ENCODE results near the gene ANKRD40. TPM values are rescaled to one million over a fixed set of nuclear protein-coding genes. Genes with fewer than 3 reads are reported as not detected.

The ANKRD40 gene
- total RNA-seq, 1 donor from 2014 or later = 41.1 TPM

DNA sequence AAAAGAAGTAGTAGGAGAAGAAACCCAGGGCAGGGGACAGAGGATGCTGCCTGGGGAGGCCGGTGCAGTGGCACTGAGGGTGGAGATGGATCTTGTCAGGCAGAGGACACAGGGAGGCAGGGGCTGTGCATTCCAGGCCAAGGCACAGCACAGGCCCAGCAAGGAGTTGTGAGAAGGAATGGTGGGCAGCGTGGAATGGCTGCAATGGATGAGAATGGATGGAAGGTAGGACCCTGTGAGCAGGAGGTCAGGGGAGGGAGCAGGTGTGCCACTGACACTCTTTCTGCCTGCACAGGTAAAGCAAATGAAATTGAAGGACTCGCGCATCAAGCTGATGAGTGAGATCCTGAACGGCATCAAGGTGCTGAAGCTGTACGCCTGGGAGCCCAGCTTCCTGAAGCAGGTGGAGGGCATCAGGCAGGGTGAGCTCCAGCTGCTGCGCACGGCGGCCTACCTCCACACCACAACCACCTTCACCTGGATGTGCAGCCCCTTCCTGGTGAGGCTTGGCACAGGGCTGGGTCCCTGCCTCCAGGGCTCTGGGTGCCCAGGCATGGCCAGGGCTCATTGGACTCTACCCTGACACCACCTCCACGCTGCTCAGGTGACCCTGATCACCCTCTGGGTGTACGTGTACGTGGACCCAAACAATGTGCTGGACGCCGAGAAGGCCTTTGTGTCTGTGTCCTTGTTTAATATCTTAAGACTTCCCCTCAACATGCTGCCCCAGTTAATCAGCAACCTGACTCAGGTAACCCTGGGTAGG, 40.3 kb downstream of the ANKRD40 start:
- Mint-ChIP-seq H3K36me3 (ENCODE audit: unreplicated experiment) (no peaks in the 10 kb centered on the region), H3K27ac (ENCODE audit: unreplicated experiment) (no peak overlapping the region)

DNA sequence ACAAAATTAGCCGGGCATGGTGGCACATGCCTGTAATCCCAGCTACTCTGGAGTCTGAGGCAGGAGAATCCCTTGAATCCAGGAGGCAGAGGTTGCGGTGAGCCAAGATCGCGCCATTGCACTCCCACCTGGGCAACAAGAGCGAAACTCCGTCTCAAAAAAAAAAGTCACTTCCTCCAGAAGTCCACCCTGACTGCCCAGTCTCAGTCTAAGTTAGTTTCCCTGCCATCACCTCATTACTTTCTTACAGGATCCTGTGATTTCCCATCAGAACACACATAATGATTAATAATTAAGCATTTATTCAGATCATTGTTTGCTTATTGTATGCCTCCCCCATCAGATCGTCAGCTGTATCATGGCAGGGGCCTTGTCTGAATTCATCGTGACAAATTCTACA, 41.4 kb downstream of the ANKRD40 start:
- H3K4me1 Mint-ChIP-seq (ENCODE audit: unreplicated experiment) = peaks cover 23% of the 10 kb centered on the region
- H3K27ac Mint-ChIP-seq (ENCODE audit: unreplicated experiment) = no peak overlapping the region
- H3K27me3 Mint-ChIP-seq (ENCODE audit: unreplicated experiment) = no peaks in the 10 kb centered on the region
- no peak overlapping the region for H3K4me3 Mint-ChIP-seq (ENCODE audit: unreplicated experiment)
- TF ChIP-seq, protein P1, sequence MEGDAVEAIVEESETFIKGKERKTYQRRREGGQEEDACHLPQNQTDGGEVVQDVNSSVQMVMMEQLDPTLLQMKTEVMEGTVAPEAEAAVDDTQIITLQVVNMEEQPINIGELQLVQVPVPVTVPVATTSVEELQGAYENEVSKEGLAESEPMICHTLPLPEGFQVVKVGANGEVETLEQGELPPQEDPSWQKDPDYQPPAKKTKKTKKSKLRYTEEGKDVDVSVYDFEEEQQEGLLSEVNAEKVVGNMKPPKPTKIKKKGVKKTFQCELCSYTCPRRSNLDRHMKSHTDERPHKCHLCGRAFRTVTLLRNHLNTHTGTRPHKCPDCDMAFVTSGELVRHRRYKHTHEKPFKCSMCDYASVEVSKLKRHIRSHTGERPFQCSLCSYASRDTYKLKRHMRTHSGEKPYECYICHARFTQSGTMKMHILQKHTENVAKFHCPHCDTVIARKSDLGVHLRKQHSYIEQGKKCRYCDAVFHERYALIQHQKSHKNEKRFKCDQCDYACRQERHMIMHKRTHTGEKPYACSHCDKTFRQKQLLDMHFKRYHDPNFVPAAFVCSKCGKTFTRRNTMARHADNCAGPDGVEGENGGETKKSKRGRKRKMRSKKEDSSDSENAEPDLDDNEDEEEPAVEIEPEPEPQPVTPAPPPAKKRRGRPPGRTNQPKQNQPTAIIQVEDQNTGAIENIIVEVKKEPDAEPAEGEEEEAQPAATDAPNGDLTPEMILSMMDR (IDR thresholded peaks at IDR 0.05) = no peak
- H3K9me3 Mint-ChIP-seq (ENCODE audit: unreplicated experiment) = no peaks in the 10 kb centered on the region
- no peaks in the 10 kb centered on the region for H3K36me3 Mint-ChIP-seq (ENCODE audit: unreplicated experiment)
- no peak for DNase-seq (ENCODE audit: extremely low spot score, unreplicated experiment)

More for the DNA sequence above, 40.3 kb downstream of the ANKRD40 start:
- Mint-ChIP-seq H3K4me3 (ENCODE audit: unreplicated experiment) (no peak overlapping the region), H3K4me1 (ENCODE audit: unreplicated experiment) (peaks cover 13% of the 10 kb centered on the region), H3K9me3 (ENCODE audit: unreplicated experiment) (no peaks in the 10 kb centered on the region), H3K27me3 (ENCODE audit: unreplicated experiment) (no peaks in the 10 kb centered on the region)
- DNase-seq (ENCODE audit: extremely low spot score, unreplicated experiment) = no peak
- TF ChIP-seq, protein P1 (IDR thresholded peaks at IDR 0.05) = no peak

DNA sequence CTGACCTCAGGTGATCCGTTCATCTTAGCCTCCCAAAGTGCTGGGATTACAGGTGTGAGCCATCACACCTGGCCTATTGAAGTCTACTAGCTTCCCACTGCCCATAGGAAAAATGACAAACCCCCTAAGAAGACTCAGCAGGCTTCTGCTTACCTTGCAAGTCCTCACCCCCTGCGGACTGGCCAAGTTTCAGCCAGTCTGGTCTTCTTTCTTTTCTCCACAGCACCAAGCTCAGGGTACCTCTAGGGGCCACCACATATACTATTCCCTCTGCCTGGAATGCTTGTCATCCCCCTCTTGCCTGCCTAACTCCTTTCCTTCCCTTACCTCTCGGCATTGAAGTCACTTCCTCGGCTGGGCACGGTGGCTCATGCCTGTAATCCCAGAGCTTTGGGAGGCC, 41.9 kb downstream of the ANKRD40 start:
- no peaks in the 10 kb centered on the region for H3K36me3 Mint-ChIP-seq (ENCODE audit: unreplicated experiment)
- H3K4me3 Mint-ChIP-seq (ENCODE audit: unreplicated experiment) = no peak overlapping the region
- no peak overlapping the region for H3K27ac Mint-ChIP-seq (ENCODE audit: unreplicated experiment)
- DNase-seq (ENCODE audit: extremely low spot score, unreplicated experiment) = no peak
- TF ChIP-seq, protein P1 (IDR thresholded peaks at IDR 0.05) = no peak
- no peaks in the 10 kb centered on the region for H3K9me3 Mint-ChIP-seq (ENCODE audit: unreplicated experiment)
- peaks cover 26% of the 10 kb centered on the region for H3K4me1 Mint-ChIP-seq (ENCODE audit: unreplicated experiment)
- H3K27me3 Mint-ChIP-seq (ENCODE audit: unreplicated experiment) = no peaks in the 10 kb centered on the region

DNA sequence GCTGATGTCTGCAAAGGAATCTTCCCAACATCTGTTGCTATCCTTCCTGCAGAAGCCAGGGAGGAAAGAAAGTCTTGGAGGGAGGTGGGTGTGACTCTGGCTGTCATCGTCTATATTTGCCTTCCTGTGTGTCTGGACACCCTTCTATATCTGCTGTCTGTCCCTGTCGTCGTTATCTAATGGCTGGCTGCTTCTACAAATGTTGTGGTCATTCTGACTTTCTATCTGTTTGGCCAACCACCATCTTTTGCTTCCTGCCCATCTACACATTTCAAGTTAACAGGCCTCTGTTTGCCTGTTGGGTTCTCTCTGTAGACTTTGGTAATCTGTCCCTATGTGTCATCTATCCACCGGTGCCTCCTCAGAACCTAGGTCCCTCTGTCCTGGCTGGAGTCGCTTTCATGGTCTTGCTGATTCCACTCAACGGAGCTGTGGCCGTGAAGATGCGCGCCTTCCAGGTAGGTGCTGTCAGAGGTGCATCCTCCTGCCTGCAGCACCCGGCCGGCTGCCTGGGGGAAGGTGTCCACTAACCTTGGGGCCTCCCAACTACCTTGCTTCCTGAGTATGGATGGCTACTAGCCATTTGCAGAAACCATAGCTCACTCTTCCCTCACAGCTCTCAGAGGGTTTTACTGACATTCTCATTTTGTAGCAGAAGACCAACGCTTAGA, 42.8 kb downstream of the ANKRD40 start:
- Mint-ChIP-seq H3K36me3 (ENCODE audit: unreplicated experiment) (no peaks in the 10 kb centered on the region), H3K4me3 (ENCODE audit: unreplicated experiment) (no peak overlapping the region), H3K4me1 (ENCODE audit: unreplicated experiment) (peaks cover 34% of the 10 kb centered on the region), H3K27ac (ENCODE audit: unreplicated experiment) (no peak overlapping the region), H3K27me3 (ENCODE audit: unreplicated experiment) (no peaks in the 10 kb centered on the region), H3K9me3 (ENCODE audit: unreplicated experiment) (no peaks in the 10 kb centered on the region)
- TF ChIP-seq, protein P1 (IDR thresholded peaks at IDR 0.05) = no peak
- no peak for DNase-seq (ENCODE audit: extremely low spot score, unreplicated experiment)

DNA sequence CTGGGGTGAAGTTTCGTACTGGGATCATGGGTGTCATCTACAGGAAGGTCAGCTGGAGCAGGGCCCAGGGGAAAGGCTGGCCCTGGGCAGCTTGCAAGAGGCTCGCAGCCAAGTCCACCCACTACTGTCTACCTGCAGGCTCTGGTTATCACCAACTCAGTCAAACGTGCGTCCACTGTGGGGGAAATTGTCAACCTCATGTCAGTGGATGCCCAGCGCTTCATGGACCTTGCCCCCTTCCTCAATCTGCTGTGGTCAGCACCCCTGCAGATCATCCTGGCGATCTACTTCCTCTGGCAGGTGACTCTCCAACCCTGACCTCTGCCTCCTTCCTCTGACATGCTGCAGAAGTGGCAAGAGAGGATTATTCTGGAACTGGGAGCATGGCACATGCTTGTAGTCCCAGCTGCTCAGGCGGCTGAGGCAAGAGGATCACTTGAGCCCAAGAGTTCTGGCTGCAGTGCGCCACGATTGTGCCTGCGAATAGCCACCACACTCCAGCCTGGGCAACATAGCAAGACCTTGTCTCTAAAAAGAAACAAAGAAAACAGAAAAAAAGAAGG, 43.8 kb downstream of the ANKRD40 start:
- Mint-ChIP-seq H3K4me3 (ENCODE audit: unreplicated experiment) (no peak overlapping the region), H3K9me3 (ENCODE audit: unreplicated experiment) (no peaks in the 10 kb centered on the region), H3K4me1 (ENCODE audit: unreplicated experiment) (peaks cover 36% of the 10 kb centered on the region), H3K27me3 (ENCODE audit: unreplicated experiment) (no peaks in the 10 kb centered on the region), H3K36me3 (ENCODE audit: unreplicated experiment) (no peaks in the 10 kb centered on the region), H3K27ac (ENCODE audit: unreplicated experiment) (no peak overlapping the region)
- DNase-seq (ENCODE audit: extremely low spot score, unreplicated experiment) = no peak
- TF ChIP-seq, protein P1 (IDR thresholded peaks at IDR 0.05) = no peak
